GM12873 (cell line): ENCODE results near the gene TBC1D8.

Source experiments
- TF ChIP-seq, protein P1 (sequence below): IDR thresholded peaks from 2 replicates; pipeline ENCODE4 v1.5.1; 2012; ENCODE audit warnings: low read depth, mild to moderate bottlenecking, moderate library complexity, low read length, control low read depth; ENCODE audit not compliant: insufficient read depth; ENCODE audit errors: missing control alignments

TBC1D8 gene

DNA sequence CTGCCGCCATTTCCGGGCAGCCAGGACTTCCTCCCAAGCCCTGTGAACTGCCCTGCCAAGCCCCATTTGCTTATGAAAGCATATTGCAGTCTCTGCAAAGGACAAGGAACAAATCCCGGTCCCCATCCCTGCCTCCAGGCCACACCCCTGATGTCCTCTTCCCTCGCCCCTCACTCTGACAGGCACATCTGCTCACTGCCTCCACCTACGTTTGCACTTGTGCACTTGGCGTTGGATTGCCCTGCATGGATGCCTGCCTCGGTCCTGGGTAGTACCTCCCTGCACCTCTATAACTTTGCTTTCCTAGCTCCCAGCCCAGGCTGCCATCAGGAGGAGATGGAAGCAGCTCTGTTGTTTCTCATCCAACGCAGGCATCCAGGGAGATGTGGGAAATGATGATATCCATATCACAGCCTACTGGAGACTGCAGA lies 168.7 kb downstream of the TBC1D8 start:
- TF ChIP-seq, protein P1, sequence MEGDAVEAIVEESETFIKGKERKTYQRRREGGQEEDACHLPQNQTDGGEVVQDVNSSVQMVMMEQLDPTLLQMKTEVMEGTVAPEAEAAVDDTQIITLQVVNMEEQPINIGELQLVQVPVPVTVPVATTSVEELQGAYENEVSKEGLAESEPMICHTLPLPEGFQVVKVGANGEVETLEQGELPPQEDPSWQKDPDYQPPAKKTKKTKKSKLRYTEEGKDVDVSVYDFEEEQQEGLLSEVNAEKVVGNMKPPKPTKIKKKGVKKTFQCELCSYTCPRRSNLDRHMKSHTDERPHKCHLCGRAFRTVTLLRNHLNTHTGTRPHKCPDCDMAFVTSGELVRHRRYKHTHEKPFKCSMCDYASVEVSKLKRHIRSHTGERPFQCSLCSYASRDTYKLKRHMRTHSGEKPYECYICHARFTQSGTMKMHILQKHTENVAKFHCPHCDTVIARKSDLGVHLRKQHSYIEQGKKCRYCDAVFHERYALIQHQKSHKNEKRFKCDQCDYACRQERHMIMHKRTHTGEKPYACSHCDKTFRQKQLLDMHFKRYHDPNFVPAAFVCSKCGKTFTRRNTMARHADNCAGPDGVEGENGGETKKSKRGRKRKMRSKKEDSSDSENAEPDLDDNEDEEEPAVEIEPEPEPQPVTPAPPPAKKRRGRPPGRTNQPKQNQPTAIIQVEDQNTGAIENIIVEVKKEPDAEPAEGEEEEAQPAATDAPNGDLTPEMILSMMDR: no peak

DNA sequence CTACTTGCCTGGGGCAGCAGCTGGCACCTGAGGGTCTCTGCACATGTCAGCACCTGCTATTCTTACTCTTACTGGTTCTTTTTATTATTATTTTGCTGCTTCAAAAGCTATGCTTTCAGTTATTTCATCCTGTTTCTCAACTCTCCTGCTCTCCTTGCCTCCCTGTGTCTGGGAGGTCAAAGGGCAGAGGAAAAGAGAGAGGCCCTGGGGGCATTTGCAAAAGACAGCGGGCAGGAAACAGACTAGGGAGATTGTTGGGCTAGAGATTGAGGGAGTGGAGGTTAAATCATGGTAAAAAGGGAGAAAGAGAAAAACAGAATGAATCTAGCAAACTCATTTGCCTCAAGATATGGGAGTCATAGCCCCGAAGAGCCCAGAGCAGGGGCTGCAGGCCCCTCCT lies 170.2 kb downstream of the TBC1D8 start:
- TF ChIP-seq, protein P1: no peak

DNA sequence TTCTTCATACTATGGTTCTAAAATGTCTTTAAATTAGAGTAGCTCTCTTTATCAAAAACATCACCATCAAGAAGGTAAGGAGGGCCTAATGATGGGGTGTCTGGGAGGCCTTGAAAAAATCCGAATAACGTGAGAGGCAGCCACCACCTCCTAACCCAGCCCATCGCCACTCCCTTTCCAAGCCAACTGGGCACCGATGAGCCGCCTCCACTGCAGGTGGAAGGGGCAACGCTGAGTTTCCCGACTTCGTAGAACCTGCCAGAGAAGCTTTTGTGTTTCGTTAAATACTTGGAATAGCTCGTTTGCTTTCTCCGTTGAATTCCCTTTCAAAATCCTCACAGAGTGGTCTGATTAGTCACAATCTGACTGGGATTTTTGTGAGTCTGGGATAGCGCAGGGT lies 171.1 kb downstream of the TBC1D8 start:
- TF ChIP-seq, protein P1: no peak

DNA sequence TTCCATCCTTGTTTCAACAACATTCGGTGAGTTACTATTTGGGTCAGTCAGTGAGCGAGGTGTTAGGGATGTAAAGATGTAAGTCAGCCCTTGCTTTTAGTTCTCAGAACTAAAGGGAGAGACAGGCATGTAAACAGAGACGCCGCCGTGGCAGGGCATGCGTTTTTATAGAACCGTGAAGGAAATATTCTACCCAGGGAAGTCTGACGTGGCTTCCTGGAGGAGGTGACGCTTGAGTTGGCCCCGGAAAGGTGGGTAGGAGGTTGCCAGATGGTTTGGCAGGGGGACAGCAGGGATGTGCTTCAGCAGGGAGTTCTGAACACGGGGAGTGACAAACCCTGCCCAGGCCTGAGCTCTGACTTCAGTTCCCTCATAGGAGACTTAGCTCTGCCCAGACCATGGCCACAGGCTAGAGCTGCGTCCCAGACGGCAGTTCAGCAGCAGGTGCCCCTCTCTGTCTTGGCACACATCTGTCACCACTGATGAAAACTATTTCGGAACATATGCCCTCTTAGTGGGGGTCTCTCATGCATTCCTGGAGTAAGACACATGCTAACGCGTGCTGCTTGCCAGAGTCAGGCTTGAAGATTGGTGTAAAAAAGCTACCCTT lies 172.5 kb downstream of the TBC1D8 start:
- TF ChIP-seq, protein P1: no peak

DNA sequence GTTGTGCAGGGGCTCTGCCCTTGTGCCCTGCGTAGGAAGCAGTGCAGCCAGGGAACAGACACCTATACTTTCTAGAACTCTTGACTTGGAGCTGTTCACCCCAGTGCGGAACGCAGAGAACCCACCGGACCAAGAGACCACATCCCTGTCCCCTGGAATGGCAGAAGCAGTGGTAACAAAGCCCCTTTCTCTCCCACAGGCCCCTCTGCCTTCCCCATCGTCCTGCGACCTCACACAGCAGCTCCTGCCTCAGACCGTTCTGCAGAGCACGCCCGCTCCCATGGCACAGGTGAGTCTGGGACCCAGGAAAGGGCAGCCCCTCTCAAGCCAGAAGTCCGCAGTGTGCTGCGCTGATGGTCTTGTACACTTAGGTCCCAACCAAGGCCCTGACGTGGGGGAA lies 173.7 kb downstream of the TBC1D8 start:
- TF ChIP-seq, protein P1: no peak

DNA sequence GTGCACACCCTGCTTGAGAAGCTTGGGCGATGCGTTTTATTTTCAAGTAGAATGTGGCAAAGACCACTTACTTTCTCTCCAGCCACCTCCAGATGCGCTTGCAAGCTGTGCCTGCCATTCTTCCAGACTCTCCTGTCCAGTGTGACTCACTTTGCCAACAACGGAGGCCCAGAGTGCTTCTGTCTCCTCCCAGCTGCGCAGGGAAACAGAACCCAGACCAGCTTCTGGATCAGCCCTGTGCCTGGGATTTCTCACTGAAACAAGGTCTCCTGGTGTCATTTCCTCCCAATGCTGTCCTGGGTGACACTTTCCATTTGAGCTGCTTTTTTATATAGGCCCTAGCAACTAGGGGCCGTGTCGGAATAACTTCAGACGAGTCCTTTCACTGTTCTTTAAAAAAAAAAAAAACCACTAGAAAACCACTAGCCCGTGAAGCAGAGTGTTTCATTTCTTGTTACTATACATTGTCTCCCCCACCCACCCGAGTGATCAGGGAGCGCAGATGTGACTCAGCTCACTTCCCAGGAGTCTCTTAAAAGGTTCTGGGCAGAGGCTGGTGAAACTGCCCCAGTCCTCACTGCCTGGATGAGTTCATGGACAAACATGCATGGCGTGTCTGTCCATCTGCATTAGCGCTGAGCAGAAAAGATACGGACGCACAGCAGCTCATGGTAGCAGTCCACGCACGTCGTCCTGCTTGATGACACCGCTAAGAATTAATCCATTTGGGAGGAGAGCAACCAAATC lies 174.4 kb downstream of the TBC1D8 start:
- TF ChIP-seq, protein P1: no peak

DNA sequence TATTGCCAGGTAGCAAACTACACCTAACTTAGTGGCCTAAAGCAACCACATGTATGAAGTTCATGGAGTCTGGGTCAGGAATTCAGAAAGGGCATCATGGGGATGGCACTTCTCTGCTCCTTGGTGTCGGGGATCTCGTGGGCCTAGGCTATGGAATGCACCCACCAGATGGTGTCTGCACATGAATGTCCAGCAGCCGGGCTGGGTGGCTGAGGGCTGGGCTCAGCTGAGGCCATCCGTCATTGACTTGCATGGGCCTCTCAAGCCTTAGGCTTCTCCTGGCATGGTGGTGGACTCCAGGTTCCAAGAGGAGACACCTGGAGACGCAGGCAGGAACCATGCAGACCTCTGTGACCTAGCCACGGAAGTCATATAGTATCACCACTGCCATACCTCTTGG lies 175.1 kb downstream of the TBC1D8 start:
- TF ChIP-seq, protein P1: no peak
